PC-9 (cell line): ENCODE data around the gene ZNF587B.
"Not testable (repeated sequence)": the region's sequence is repeated elsewhere in the genome, so short reads cannot be mapped to it uniquely, and the experiment has no call there.

Experiments
- CTCF ChIP-seq: fragments of 200-600 bp; sonication (generic); conservative IDR thresholded peaks from 2 replicates; pipeline ENCODE4 v1.6.1; 2017; ENCODE audit warnings: mixed run types, antibody characterized with exemption, mild to moderate bottlenecking, moderate library complexity
- EZH2 ChIP-seq: fragments of 200-600 bp; sonication (generic); IDR thresholded peaks from 2 replicates; pipeline ENCODE4 v1.8.0; 2017; ENCODE audit warnings: antibody characterized with exemption, low read depth

DNA sequence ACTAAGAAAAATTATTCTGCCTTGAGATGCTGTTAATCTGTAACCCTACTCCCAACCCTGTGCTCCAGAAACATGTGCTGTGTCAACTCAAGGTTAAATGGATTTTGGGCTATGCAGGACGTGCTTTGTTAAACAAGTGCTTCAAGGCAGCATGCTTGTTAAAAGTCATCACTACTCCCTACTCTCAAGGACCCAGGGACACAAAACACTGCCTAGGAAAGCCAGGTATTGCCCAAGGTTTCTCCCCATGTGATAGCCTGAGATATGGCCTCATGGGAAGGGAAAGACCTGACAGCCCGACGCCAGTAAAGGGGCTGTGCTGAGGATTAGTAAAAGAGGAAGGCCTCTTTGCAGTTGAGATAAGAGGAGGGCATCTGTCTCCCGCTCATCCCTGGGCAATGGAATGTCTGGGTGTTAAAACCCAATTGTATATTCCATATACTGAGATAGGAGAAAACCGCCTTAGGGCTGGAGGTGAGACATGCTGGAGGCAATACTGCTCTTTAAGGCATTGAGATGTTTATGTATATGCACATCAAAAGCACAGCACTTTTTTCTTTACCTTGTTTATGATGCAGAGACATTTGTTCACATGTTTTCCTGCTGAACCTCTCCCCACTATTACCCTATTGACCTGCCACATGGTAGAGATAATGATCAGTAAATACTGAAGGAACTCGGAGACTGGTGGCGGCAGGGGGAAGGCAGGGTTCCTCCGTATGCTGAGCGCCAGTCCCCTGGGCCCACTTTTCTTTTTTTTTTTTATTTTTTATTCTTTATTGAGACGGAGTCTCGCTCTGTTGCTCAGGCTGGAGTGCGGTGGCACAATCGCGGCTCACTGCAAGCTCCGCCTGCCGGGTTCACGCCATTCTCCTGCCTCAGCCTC, 19.4 kb upstream of the ZNF587B start:
- not testable (repeated sequence) for TF ChIP-seq EZH2, CTCF
